GM12891 (cell line): ENCODE data around the gene CAPN7.

Source experiments
- PAX5 ChIP-seq: IDR thresholded peaks from 2 replicates; pipeline ENCODE4 v1.6.1; 2011; ENCODE audit warnings: low read length, moderate library complexity, mild to moderate bottlenecking; ENCODE audit not compliant: insufficient read depth, severe bottlenecking
- POLR2A ChIP-seq: IDR thresholded peaks from 2 replicates; pipeline ENCODE4 v1.6.1; 2011; ENCODE audit warnings: low read depth, low read length, control low read depth
- POLR2AphosphoS5 ChIP-seq: IDR thresholded peaks from 2 replicates; pipeline ENCODE4 v1.6.1; 2011; ENCODE audit warnings: low read depth, low read length, control low read depth
- POU2F2 ChIP-seq: IDR thresholded peaks from 2 replicates; pipeline ENCODE4 v1.6.1; 2011; ENCODE audit warnings: low read depth, mild to moderate bottlenecking, control low read depth, low read length, moderate library complexity
- SPI1 ChIP-seq: IDR thresholded peaks from 2 replicates; pipeline ENCODE4 v1.6.1; 2011; ENCODE audit warnings: low read depth, low read length, control low read depth
- TAF1 ChIP-seq: IDR thresholded peaks from 2 replicates; pipeline ENCODE4 v1.6.1; 2011; ENCODE audit warnings: low read depth, low read length, control low read depth

DNA sequence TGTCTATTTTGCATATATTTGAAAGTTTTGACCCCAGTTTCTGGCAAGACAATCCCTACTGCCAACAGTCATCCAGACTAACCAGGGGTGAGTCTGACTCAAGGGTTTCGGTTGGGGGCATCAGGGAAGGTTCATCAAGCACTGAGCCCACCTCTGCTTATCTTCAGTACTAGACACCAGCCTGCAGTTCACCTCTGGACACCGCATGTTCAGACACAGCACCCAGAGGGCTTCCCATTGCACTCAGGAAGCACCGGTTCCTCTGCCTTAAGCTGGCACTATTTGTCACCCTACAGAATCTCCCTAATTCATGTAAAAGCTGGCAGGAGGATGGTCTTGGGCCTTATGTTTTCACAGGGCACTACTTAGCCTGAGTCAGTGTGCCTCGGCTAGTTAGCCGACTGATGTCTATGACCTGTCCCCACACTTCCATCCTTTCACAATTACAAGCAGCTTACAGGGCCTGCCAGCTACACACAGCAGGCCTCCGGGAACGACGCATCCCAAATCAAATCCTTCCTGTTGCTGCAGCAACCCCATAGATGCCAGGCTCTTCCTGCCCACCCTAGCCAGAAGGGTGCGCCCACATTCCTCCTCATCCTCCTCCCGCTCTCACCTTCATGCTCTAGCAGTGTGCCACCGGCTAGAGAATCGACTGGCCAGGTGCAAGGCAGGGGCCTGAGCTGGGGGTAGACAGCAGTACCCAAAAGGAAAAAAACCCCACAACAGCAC is 73.8 kb downstream of the CAPN7 start:
- TF ChIP-seq TAF1 (no peak), POLR2AphosphoS5 (no peak), POLR2A (no peak), PAX5 (no peak), SPI1 (no peak), POU2F2 (no peak)
